ENCODE measurements around the gene C12orf54. TPM values are rescaled to one million over a fixed set of nuclear protein-coding genes. Genes with fewer than 3 reads are reported as not detected.
"Not testable (repeated sequence)": the region's sequence is repeated elsewhere in the genome, so short reads cannot be mapped to it uniquely, and the experiment has no call there.

The C12orf54 gene
- total RNA-seq, 2 donors from 2014 or later, result not detected

DNA sequence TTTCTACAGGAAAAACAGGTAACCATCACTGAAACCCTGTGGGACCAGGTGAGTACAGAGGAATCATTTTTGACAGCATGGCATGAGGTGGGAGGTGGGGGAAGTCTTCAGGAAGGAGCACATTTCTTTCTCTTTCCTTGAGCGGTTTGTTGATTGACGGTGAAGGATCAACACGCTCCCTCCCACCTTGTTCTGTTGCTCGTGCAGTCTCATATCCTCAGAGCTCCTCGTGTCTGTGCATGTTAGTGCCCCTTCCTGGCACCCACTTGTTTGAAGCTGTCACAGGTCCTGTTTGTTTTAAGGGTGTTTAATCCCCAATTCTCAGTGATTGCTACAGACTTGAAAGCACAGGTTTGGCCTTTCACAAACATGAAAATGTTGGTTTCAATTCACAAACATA is 4.4 kb downstream of the C12orf54 start:
- H3K36me3 Mint-ChIP-seq (ENCODE audit: low read depth), result no peaks in the 10 kb centered on the region
- peaks cover 2% of the 10 kb centered on the region for H3K27me3 Mint-ChIP-seq (ENCODE audit: insufficient read depth)
- DNase-seq, result no peak
- H3K27me3 ChIP-seq (ENCODE audit: control insufficient read depth, insufficient read depth, low read length, poor library complexity, severe bottlenecking), result peaks cover 8% of the 10 kb centered on the region
- H3K27ac Mint-ChIP-seq, result no peak overlapping the region
- no peak overlapping the region for H3K4me3 ChIP-seq (ENCODE audit: low read length)
- no peaks in the 10 kb centered on the region for H3K9me3 ChIP-seq (ENCODE audit: control insufficient read depth, low read length)
- H3K9me3 Mint-ChIP-seq, result no peaks in the 10 kb centered on the region
- H3K4me3 Mint-ChIP-seq, result no peak overlapping the region
- H3K9ac ChIP-seq (ENCODE audit: extremely low read depth, low read length, poor library complexity, severe bottlenecking), result no peak overlapping the region
- no peaks in the 10 kb centered on the region for H3K4me1 Mint-ChIP-seq
- WGBS, 2 experiments (ENCODE audit: insufficient coverage in 1 of 2, insufficient read length in 1 of 2), result 64 to 81% methylated on average over 4 to 5 of the region's 5 CpGs
- TF ChIP-seq, protein P1, sequence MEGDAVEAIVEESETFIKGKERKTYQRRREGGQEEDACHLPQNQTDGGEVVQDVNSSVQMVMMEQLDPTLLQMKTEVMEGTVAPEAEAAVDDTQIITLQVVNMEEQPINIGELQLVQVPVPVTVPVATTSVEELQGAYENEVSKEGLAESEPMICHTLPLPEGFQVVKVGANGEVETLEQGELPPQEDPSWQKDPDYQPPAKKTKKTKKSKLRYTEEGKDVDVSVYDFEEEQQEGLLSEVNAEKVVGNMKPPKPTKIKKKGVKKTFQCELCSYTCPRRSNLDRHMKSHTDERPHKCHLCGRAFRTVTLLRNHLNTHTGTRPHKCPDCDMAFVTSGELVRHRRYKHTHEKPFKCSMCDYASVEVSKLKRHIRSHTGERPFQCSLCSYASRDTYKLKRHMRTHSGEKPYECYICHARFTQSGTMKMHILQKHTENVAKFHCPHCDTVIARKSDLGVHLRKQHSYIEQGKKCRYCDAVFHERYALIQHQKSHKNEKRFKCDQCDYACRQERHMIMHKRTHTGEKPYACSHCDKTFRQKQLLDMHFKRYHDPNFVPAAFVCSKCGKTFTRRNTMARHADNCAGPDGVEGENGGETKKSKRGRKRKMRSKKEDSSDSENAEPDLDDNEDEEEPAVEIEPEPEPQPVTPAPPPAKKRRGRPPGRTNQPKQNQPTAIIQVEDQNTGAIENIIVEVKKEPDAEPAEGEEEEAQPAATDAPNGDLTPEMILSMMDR (conservative IDR thresholded peaks at IDR 0.05), result no peak
- no peaks in the 10 kb centered on the region for H3K4me1 ChIP-seq (ENCODE audit: control insufficient read depth, insufficient read depth, low read length)
- no peak overlapping the region for H3K27ac ChIP-seq (ENCODE audit: low read depth, low read length)
- H3K36me3 ChIP-seq (ENCODE audit: control insufficient read depth, insufficient read depth, low read length), result no peaks in the 10 kb centered on the region

DNA sequence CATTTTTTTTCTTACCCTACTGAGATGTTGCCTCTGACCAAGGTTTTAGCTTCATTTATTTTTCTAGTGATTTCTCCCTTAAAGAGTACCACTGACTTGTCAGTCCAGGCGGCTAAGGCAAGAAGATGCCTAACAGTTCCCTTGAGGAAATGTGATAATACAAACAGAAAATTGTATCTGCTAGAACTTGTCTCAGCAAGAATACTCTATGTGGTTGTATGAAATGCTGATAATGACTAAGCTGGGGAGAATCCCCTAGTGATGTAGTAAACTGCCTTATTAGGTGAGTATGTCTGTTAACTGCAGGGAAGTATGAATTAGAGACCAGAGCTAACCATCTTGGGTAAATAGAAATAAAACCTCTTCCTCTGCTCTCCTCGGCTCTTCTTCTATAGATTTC is 6.7 kb downstream of the C12orf54 start:
- peaks cover 9% of the 10 kb centered on the region for H3K27me3 Mint-ChIP-seq (ENCODE audit: insufficient read depth)
- H3K9me3 ChIP-seq (ENCODE audit: control insufficient read depth, low read length), result no peaks in the 10 kb centered on the region
- TF ChIP-seq, protein P1 (conservative IDR thresholded peaks at IDR 0.05), result no peak
- no peak overlapping the region for H3K4me3 ChIP-seq (ENCODE audit: low read length)
- no peaks in the 10 kb centered on the region for H3K9me3 Mint-ChIP-seq
- H3K4me1 ChIP-seq (ENCODE audit: control insufficient read depth, insufficient read depth, low read length), result no peaks in the 10 kb centered on the region
- no peak overlapping the region for H3K4me3 Mint-ChIP-seq
- DNase-seq, result no peak
- no peak overlapping the region for H3K9ac ChIP-seq (ENCODE audit: extremely low read depth, low read length, poor library complexity, severe bottlenecking)
- H3K36me3 Mint-ChIP-seq (ENCODE audit: low read depth), result no peaks in the 10 kb centered on the region
- H3K27me3 ChIP-seq (ENCODE audit: control insufficient read depth, insufficient read depth, low read length, poor library complexity, severe bottlenecking), result peaks cover 8% of the 10 kb centered on the region
- no peak overlapping the region for H3K27ac Mint-ChIP-seq
- no peak overlapping the region for H3K27ac ChIP-seq (ENCODE audit: low read depth, low read length)
- H3K36me3 ChIP-seq (ENCODE audit: control insufficient read depth, insufficient read depth, low read length), result no peaks in the 10 kb centered on the region
- H3K4me1 Mint-ChIP-seq, result no peaks in the 10 kb centered on the region
- WGBS, 2 experiments (ENCODE audit: insufficient coverage in 1 of 2, insufficient read length in 1 of 2), result 92 to 94% methylated on average over 2 of the region's 2 CpGs

DNA sequence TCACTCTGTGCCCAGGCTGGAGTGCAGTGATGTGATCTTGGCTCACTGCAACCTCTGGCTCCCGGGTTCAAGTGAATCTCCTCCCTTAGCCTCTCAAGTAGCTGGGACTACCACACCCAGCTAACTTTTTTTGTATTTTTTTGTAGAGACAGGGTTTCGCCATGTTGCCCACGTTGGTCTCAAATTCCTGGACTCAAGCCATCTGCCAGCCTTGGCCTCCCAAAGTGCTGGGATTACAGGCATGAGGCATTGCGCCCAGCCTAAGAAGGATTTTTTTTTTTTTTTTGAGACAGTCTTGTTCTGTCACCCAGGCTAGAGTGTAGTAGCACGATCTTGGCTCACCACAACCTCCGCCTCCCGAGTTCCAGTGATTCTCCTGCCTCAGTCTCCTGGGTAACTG is 7.2 kb downstream of the C12orf54 start:
- H3K27ac Mint-ChIP-seq; H3K36me3 ChIP-seq (ENCODE audit: control insufficient read depth, insufficient read depth, low read length); H3K36me3 Mint-ChIP-seq (ENCODE audit: low read depth); DNase-seq; H3K27me3 Mint-ChIP-seq (ENCODE audit: insufficient read depth); H3K27me3 ChIP-seq (ENCODE audit: control insufficient read depth, insufficient read depth, low read length, poor library complexity, severe bottlenecking); H3K9ac ChIP-seq (ENCODE audit: extremely low read depth, low read length, poor library complexity, severe bottlenecking); H3K9me3 ChIP-seq (ENCODE audit: control insufficient read depth, low read length); H3K4me1 ChIP-seq (ENCODE audit: control insufficient read depth, insufficient read depth, low read length); H3K4me3 Mint-ChIP-seq; H3K27ac ChIP-seq (ENCODE audit: low read depth, low read length); H3K4me1 Mint-ChIP-seq; H3K4me3 ChIP-seq (ENCODE audit: low read length); H3K9me3 Mint-ChIP-seq: not testable (repeated sequence)
- 75 to 89% methylated on average over 6 to 7 of the region's 7 CpGs for WGBS, 2 experiments (ENCODE audit: insufficient coverage in 1 of 2, insufficient read length in 1 of 2)

DNA sequence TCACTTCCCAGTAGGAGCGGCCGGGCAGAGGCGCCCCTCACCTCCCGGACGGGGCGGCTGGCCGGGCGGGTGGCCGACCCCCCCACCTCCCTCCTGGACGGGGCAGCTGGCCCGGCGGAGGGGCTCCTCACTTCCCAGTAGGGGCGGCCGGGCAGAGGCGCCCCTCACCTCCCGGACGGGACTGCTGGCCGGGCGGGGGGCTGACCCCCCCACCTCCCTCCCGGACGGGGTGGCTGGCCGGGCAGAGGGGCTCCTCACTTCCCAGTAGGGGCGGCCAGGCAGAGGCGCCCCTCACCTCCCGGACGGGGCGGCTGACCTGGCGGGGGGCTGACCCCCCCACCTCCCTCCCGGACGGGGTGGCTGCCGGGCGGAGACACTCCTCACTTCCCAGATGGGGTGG is 18.0 kb downstream of the C12orf54 start:
- H3K4me3 Mint-ChIP-seq; H3K36me3 Mint-ChIP-seq (ENCODE audit: low read depth); H3K9me3 ChIP-seq (ENCODE audit: control insufficient read depth, low read length); H3K27ac Mint-ChIP-seq; H3K4me1 ChIP-seq (ENCODE audit: control insufficient read depth, insufficient read depth, low read length); H3K27me3 ChIP-seq (ENCODE audit: control insufficient read depth, insufficient read depth, low read length, poor library complexity, severe bottlenecking); H3K9ac ChIP-seq (ENCODE audit: extremely low read depth, low read length, poor library complexity, severe bottlenecking); H3K27me3 Mint-ChIP-seq (ENCODE audit: insufficient read depth); DNase-seq; H3K36me3 ChIP-seq (ENCODE audit: control insufficient read depth, insufficient read depth, low read length); H3K27ac ChIP-seq (ENCODE audit: low read depth, low read length); H3K4me1 Mint-ChIP-seq; H3K4me3 ChIP-seq (ENCODE audit: low read length): not testable (repeated sequence)
- WGBS, 2 experiments (ENCODE audit: insufficient coverage in 1 of 2, insufficient read length in 1 of 2), result 96% methylated on average over 18 of the region's 32 CpGs; no CpG with 5 or more reads in 1 of the 2 experiments
- H3K9me3 Mint-ChIP-seq, result peaks cover 39% of the 10 kb centered on the region

DNA sequence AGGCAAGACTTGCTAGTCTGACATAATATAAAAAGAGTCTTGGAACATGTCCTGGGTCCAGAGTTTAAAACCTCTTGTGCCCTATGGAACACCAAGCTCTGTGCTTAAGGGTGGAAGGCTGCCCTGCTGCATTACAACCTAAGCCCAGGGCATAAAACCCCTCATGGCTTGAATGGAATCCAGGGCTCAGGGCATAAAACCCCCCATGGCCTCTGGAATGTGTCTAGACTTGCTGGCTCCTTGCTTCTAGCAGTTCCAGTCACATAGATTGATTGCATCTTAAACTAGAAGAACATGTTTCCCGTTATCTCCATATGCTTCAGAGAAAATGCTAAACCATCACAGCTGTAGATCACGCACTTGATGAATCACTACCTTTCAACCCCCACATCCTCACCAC is 24.5 kb downstream of the C12orf54 start:
- H3K27me3 Mint-ChIP-seq (ENCODE audit: insufficient read depth); H3K9ac ChIP-seq (ENCODE audit: extremely low read depth, low read length, poor library complexity, severe bottlenecking); DNase-seq; H3K27ac ChIP-seq (ENCODE audit: low read depth, low read length); H3K27ac Mint-ChIP-seq; H3K36me3 Mint-ChIP-seq (ENCODE audit: low read depth); H3K4me3 ChIP-seq (ENCODE audit: low read length); H3K27me3 ChIP-seq (ENCODE audit: control insufficient read depth, insufficient read depth, low read length, poor library complexity, severe bottlenecking); H3K4me1 ChIP-seq (ENCODE audit: control insufficient read depth, insufficient read depth, low read length); H3K4me3 Mint-ChIP-seq; H3K36me3 ChIP-seq (ENCODE audit: control insufficient read depth, insufficient read depth, low read length); H3K4me1 Mint-ChIP-seq: not testable (repeated sequence)
- H3K9me3 ChIP-seq (ENCODE audit: control insufficient read depth, low read length), result peaks cover 24% of the 10 kb centered on the region
- WGBS, 2 experiments (ENCODE audit: insufficient coverage in 1 of 2, insufficient read length in 1 of 2), result 71 to 86% methylated on average over 2 of the region's 2 CpGs
- H3K9me3 Mint-ChIP-seq, result peaks cover 71% of the 10 kb centered on the region

All from endodermal cell (in vitro differentiated cells).